ENCODE measurements around the gene ABHD12B.
"Not testable (repeated sequence)": the region's sequence is repeated elsewhere in the genome, so short reads cannot be mapped to it uniquely, and the experiment has no call there.

The ABHD12B gene

GRCh38 chr14:50937800-50938199, 65.9 kb downstream of the ABHD12B start:
- no peak for TF ChIP-seq MYC (IDR thresholded peaks at IDR 0.05; ENCODE audit: low read depth, low read length)
- no peak for TF ChIP-seq MAX (IDR thresholded peaks at IDR 0.05; ENCODE audit: low read depth, low read length)
- DNase-seq (ENCODE audit: low read depth), result no peak
- no peak overlapping the region for H3K4me3 ChIP-seq (ENCODE audit: low read depth, low read length)

GRCh38 chr14:50941151-50941550, 69.3 kb downstream of the ABHD12B start:
- H3K4me3 ChIP-seq (ENCODE audit: low read depth, low read length), result no peak overlapping the region
- DNase-seq (ENCODE audit: low read depth), result no peak
- no peak for TF ChIP-seq POLR2A (IDR thresholded peaks at IDR 0.05; ENCODE audit: extremely low read depth, insufficient read length)
- no peak for TF ChIP-seq MAX (IDR thresholded peaks at IDR 0.05; ENCODE audit: low read depth, low read length)
- no peak for TF ChIP-seq MYC (IDR thresholded peaks at IDR 0.05; ENCODE audit: low read depth, low read length)

- DNase-seq (ENCODE audit: low read depth); H3K4me3 ChIP-seq (ENCODE audit: low read depth, low read length): not testable (repeated sequence)
Measured at GRCh38 chr14:50941638-50942037, 69.8 kb downstream of the ABHD12B start.

GRCh38 chr14:50943261-50943942, 71.5 kb downstream of the ABHD12B start:
- peak; percentile 52 for DNase-seq (ENCODE audit: low read depth)
- peak overlapping the region; percentile 89 for H3K4me3 ChIP-seq (ENCODE audit: low read depth, low read length)
- TF ChIP-seq MAX (IDR thresholded peaks at IDR 0.05; ENCODE audit: low read depth, low read length) (no peak), POLR2A (IDR thresholded peaks at IDR 0.05; ENCODE audit: extremely low read depth, insufficient read length) (peak; percentile 19)

GRCh38 chr14:50943943-50944646, 72.2 kb downstream of the ABHD12B start, which contains the start of gene PYGL:
Gene PYGL, minus strand, starts transcription at chr14:50944483. Its CDS starts 80 bp downstream, at chr14:50944403.
- peak; percentile 76 for TF ChIP-seq MAX (IDR thresholded peaks at IDR 0.05; ENCODE audit: low read depth, low read length)
- no peak for TF ChIP-seq CTCF (IDR thresholded peaks at IDR 0.05; ENCODE audit: low read depth, low read length)
- TF ChIP-seq MYC (IDR thresholded peaks at IDR 0.05; ENCODE audit: low read depth, low read length), result peak; percentile 94
- peak; percentile 88 for TF ChIP-seq POLR2A (IDR thresholded peaks at IDR 0.05; ENCODE audit: extremely low read depth, insufficient read length)
- peak within 1 kb of the TSS; percentile 89 for H3K4me3 ChIP-seq (ENCODE audit: low read depth, low read length)
- DNase-seq (ENCODE audit: low read depth), result peak; percentile 88

GRCh38 chr14:50944647-50945413, 73.0 kb downstream of the ABHD12B start:
- no peak for TF ChIP-seq MYC (IDR thresholded peaks at IDR 0.05; ENCODE audit: low read depth, low read length)
- no peak for TF ChIP-seq MAX (IDR thresholded peaks at IDR 0.05; ENCODE audit: low read depth, low read length)
- TF ChIP-seq POLR2A (IDR thresholded peaks at IDR 0.05; ENCODE audit: extremely low read depth, insufficient read length), result no peak
- TF ChIP-seq CTCF (IDR thresholded peaks at IDR 0.05; ENCODE audit: low read depth, low read length), result no peak
- peak overlapping the region; percentile 89 for H3K4me3 ChIP-seq (ENCODE audit: low read depth, low read length)
- DNase-seq (ENCODE audit: low read depth), result peak; percentile 40

GRCh38 chr14:50946234-50946935, 74.5 kb downstream of the ABHD12B start:
- TF ChIP-seq MYC (IDR thresholded peaks at IDR 0.05; ENCODE audit: low read depth, low read length) (no peak), CTCF (IDR thresholded peaks at IDR 0.05; ENCODE audit: low read depth, low read length) (no peak), POLR2A (IDR thresholded peaks at IDR 0.05; ENCODE audit: extremely low read depth, insufficient read length) (no peak), MAX (IDR thresholded peaks at IDR 0.05; ENCODE audit: low read depth, low read length) (no peak)
- H3K4me3 ChIP-seq (ENCODE audit: low read depth, low read length), result no peak overlapping the region
- no peak for DNase-seq (ENCODE audit: low read depth)
